Activated T-cell treated with anti-CD3 and anti-CD28 coated beads for 4 hours (primary cell): ENCODE data around the gene RPS21.

Source experiments
- DNase-seq: peaks from one replicate; pipeline ENCODE4 v3.0.0-alpha.2; 2020

Gene RPS21

DNA sequence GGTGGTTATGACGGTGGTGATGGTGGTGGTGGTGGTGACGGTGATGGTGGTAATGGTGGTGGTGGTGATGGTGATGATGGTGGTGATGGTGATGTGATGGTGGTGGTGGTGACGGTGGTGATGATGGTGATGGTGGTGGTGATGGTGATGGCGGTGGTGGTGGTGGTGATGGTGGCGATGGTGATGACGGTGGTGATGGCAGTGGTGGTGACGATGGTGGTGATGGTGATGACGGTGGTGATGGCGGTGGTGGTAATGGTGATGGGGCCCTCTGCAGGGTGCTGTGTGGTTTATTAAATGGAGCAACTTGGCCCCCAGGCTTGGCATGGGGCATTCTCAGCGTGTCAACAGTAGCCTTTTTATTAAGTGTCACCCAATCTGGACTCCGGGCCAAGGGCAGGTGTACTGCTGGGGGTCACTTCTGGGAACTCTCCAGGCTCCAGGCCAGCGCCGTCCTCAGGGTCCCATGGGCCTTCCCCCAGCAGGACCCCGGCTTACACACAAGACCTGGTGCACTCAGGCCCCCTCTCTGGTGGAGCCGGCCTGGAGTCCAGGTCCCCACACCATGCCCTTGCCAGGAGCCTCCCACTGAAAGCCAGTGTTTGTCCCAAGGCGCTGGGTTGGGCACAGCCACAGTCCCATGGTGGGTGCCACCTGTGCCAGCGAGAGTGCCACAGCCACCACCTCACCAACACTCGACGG lies 11.4 kb downstream of the RPS21 start:
- no peak for DNase-seq

DNA sequence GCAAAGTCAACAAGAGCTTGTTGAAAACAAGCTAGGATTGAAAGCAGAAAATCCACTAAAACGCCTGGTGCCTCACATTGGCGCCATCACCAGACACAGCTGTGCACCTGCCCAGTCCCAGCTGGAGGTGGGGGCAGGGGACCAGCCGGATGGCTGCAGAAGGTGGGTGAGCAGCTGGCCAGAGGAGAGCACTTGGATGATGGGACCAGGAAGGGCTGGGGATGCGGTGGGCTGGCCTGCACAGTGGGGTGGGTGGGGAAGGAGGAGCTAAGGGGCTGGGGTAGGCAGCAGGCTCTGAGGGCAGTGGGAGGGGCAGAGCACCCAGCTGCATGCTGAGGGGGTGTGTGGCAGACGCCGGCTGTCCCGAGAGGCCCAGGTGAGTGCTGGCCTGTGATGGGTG lies 13.1 kb downstream of the RPS21 start:
- DNase-seq, result no peak

DNA sequence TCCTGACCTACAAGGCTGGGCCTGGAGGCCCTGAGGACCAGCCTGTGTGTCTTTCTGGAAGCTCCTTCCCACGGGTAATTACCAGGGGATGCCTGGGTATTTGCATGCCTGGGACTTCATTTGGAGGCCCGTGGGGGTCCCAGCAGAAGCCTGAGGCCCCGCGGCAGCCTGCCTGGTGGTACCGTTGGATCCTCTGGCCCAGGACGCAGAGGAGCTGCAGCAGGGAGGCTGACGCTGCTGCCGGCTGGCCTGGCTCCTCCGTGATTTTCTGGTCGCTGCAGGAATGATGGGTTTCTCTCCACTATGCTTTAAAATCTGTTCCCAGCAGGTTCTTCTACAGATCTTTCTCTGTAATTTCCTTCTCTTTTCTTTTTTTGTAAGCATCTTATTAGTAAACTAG lies 13.6 kb downstream of the RPS21 start:
- DNase-seq, result no peak

DNA sequence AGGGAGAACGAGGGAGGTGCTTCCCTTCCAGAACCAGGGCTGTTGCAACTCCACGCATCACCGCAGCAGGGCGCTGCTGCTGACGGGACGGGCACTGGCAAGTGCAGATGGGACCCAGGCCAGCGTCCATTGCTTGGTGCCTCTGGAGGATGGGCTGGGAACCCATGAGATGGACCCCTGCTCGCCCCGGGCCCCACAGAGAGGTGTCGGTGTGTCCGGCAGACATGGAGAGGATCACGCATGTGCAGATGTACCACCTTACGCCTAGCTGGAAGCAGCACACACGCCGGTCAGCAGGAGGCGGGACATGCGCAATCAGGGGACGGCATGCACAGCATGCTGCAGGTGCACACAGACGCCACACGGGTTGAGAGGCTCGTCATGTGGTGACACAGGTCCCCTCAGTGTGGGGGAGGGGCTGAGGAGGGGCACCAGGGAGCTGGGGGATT lies 14.5 kb downstream of the RPS21 start:
- no peak for DNase-seq

DNA sequence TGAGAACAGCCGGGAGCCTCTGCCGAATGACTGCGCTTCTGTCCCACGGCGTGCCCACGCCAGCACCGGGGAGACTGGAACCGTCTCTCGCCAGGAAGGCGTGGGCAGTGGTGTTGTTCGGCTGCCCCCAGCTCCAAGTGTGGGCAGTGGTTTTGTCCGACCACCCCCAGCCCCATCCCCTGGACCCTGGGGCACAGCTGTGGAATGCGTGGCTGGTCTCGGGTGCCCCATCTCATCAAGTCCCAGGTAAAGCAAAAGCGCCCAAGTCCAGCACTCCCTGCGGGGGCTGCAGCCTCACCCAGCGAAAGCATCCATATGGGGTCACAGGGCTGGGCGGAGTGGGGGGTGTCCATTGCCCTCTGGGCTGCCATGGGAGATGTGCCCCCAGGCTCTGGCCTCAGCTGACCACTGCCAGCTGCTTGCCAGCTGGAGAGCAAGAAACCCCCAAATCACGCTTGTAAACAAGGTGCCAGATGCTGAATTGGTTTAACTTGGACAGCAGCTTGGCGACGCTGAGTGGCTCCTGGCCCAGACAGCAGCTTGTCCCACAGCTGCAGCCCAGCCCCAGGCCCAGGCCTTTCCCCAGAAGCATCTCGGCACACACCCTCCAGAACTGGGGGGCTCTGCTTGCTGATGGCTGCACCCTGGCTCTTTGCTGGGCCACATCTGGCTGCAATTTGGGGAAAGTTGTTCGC lies 15.7 kb downstream of the RPS21 start:
- DNase-seq, result no peak

DNA sequence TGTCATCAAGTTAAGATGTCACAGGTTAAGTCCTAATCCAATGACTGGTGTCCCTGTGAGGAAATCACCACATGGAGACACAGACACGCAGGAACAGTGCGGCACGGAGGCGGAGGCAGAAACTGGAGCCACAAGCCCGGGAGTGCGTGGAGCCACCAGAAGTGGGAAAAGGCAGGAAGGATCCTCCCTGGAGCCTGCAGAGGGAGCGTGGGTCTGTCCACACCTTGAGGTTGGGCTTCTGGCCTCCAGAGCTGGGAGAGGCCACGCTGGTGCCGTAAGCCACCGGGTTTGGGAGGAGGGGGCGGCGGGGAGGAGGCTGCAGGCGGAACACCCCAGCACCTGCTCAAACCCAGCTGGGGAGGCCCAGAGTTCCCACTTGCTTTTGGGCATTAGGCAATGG lies 16.4 kb downstream of the RPS21 start:
- no peak for DNase-seq

DNA sequence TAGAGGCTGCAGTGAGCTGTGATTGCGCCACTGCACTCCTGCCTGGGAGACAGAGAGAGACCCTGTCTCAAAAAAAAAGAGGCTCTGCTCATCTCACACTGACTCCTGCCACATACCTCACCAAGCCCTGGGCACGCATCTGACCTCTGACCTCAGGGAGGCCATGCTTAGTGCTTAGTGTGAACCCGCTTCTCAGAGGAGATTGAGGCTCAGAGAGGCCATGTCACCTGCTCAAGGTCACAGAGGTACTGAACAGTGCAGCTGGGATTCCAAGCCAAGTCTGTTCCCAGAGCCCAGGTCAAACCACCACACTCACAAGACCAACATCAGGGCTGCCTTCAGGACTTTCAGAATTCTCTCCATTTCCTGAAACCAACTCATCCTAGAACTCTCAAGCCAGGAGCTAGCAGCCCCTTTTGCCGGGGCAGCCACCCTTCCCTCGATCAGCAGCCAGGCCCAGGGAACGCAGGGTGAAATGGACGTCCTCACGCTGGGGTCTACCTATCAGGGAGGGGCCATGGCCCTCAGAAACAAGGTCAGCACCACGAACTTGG lies 17.3 kb downstream of the RPS21 start:
- DNase-seq, result no peak

DNA sequence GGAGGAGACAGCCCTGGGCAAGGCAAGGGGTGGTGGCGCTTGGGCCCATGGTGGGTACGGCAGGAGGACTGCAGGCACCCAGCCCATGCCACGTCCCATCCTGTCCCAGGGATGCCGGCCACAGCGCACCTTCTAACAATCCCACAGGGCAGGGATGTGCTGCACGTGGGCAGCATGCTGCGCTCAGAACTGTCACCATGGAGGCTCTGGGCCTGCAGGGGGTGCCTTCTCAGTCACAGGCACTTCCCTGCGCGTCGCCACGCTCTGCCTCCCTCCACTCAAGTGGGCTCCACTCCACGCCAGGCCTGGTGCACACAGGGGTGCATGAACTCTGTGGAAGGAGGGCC lies 17.8 kb downstream of the RPS21 start:
- DNase-seq, result no peak

DNA sequence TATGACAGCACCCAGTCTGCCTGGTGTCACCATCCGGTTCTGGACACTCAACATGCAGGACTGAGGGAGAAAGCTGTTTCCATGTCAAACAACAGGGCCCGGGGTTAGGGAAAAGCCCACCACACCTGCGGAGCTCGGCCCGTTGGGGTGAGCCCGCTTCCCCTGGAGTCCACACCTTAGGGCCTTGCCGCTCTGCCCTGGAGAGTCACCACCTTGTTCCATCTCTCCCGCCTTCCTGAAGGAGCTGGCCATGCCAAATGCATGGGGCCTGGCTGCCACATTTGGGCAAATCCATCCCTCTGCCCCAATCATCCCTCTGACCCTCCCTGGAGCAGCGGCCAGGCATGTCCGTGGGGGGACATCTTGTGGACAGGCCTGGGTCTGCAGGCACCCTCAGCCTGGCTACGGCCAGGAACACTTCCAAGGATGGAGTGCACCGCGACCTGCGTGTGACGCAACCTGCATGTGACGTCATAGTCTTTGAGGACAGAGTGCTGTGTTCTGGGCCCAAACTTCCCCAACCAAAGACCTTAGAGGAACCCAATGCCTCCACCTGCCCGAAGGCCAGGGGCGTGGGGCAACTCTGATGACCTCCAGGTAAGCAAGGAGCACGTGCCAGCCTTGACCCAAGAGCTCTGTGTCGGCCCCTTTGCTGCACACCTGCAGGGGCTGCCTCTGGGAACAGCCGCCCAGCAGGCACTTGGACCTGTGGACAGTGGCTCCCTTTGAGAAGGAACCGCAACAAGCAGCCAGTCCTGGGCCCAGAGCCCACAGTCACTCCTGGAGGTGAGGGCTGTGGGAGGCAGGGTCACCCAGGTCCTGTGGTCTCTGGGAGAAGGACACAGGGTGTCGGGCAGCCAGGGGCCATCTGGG lies 18.4 kb downstream of the RPS21 start:
- no peak for DNase-seq

DNA sequence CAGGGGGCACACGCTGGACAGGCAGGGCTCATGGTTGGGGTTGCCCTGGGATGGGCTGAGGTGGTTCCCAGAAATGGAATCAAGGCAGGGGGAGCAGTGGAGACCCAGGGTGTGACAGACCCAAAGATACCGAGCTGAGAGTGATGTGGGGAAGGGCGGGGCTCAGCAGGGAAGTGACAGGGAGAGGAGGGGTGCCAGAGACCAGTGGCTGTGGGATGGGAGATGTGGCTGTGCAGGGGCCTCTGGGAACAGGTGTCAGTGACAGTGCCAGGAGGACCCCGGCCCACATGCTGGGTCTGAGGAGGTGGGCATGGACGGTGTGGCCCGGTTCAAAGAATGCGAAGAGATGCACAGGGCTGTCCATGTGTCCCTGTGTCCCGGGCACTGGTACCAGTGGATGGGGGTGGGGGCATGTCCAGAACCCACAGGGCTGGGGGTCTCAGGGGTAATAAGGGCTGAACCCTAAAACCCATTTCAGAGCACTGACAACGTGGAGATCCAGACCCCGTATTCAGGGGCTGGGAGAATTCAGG lies 19.1 kb downstream of the RPS21 start:
- no peak for DNase-seq

DNA sequence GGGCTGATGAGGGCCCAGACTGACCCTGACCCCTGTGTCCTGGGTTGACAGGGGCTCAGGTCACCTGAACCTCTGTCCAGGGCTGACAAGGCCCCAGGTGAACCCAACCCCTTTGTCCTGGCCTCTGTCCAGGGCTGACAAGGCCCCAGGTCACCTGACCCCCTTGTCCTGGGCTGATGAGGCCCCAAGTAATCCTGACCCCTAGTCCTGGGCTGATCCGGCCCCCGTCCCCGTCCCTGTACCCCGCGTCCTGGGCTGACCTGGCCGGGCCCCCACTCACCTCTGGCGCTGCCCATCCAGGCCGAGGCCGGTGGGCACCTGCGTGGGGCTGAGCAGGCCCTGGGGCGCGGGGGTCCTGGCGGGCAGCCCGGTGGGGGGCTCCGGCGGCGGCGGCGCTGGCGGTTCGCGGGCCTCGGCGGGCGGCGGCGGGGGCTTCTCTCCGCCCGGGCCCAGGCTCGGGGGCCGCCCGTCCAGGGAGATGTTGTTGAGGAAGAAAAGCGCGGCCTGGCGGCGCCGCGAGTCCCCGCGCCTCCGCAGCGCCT lies 19.8 kb downstream of the RPS21 start:
- no peak for DNase-seq

DNA sequence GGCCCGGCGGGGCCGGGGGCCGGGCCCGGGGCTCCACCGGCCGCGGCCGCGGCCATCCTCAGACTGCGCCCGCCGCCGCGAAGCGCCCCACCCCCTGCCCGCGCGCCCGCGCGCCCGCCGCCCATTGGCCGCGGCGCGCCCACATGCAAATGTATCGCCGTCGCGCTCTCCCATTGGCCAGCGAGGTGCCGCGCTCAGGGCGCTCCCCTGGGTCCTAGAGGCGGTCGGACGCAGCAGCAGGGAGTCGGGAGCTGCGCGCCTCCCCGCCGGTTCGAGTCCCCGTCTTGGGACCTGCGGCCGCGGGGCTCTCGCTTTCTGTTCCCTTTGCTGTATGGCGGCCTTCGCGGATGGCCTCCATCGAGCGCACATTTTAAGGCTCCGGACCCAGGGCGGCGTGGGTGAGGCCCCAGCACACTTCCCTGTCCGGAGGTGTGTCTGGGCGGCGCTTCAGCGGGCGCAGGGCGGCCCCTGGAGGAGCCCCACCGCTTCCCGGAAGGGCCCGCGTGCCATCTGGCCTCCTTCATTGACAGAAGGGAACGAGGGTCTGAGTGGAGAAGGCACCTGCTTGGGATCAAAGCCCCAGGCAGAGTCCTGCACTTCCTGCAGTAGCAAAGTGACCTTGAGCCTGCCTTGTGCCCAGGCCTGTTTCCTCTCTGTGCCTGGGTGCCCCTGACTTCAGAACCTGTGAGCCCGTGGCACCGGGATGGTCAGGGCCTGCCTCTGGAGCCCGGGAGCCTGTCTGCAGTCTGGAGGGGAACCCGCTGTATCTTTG lies 20.5 kb downstream of the RPS21 start, which contains the start of gene CABLES2:
CABLES2 (minus strand) TSS at position 65 of the 772 bp plus-strand sequence; CDS start at position 56, 9 bp downstream.
- DNase-seq, result peak; percentile 82

DNA sequence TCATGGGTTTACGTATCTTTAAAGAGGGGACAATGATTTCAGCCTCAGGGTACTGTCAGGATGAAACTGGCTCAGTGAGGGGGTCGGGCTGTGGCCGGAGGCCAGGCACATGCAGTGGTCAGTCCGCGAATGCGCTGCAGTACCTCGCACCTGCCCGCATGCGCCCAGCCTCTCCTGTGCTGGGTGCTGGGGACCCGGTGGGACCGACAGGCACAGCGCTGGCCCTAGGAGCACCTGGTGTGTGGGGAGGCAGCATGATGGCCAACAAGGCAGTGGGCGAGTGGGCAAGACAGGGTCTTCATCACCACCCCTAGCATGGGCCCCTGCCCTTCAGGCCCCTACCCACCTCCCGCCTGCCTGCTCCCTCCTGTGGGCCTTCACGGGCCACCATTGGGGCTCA lies 21.2 kb downstream of the RPS21 start:
- no peak for DNase-seq

DNA sequence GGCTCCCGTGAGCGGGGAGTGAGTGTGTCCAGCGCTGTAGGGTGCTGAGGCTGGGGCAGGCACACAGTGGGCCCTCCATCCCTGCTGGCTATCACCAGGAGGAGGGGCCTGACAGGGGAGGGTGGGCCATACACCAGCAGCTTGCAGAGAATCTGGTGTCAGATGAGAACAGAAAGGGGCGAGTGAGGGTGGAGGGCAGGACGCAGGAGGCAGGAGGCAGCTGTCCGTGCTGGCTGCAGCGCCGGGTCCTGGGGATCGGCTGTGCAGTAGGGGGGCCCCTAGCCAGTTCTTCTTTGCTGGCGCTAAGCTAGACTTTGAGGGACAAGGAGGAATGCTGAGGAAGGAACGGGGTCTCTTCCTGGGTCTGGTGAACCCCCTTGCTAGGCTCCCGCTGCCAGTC lies 21.7 kb downstream of the RPS21 start:
- DNase-seq, result no peak

DNA sequence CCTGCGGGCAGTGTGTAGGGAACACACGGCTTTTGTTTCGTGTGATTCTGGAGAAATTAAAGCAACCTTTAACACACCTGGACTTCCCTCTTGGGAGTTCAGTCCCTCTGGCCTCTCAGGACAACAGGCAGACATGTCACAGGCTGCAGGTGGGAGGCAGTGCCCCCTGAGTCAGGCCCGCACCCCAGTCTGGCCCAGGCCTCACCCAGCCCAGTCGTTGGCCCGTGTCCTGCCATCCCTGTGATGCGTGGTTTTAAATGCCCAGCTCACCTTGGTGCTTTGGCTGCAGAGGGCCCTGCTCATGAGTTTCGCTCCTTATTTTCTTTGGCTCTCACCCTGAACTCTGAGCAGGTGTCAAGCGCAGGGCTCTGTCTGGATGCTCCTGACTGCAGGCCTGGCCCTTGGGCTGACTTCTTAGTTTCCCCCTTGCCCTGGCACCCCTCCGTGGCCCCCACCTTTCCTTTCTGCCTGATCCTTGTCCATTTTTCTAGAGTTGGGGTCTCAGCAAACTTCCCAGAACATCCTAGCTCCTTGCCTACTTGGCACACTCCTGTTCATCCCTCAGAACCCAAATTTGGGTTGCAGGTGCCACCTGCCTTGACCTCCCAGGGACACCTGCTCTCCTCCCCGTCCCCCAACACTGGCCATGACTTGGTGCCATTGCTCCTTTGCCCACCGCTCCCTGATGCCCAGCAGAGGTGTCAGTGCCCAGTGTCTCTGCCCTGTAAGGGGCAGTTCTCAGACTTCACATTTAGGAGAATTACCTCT lies 22.4 kb downstream of the RPS21 start:
- no peak for DNase-seq

DNA sequence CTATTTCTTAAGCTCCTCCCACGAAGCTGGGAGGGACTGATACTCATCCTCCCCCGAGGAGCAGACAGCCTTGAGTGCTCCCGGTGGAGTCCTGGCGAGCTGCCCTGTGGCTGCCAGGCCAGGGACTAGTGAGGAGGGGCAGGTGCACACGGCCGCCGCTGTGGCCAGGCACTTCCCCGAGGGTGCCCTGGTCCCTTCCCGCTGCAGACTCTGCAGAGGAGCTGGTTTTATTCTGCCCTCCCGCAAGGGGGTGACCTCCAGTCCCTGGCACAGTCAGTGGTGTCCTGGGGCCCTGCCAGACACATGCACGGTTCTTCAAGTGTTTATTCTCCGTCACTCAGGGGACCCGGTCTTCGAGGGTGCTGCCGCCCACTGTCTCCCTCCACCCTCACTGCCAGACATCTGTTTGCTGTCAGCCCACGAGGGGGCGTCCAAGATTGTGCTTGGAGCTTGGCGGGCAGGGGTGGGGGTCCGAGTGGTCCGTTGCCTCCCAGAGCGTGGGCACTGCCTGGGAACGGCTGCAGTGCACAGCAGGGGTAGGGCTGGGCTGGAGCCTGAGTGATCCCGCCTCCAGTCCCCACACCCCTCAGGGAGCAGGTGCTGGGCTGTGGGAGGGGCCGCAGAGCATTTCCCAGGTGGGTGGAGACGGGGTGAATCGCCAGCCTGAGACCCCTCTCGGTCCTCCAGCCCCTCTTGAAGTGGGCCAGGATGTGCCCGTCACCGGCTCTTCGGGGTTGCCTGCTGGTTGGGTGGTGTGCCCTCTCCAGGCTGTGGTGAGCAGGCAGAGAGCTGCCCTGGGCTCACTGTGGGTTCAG lies 23.2 kb downstream of the RPS21 start:
- DNase-seq, result peak; percentile 19

DNA sequence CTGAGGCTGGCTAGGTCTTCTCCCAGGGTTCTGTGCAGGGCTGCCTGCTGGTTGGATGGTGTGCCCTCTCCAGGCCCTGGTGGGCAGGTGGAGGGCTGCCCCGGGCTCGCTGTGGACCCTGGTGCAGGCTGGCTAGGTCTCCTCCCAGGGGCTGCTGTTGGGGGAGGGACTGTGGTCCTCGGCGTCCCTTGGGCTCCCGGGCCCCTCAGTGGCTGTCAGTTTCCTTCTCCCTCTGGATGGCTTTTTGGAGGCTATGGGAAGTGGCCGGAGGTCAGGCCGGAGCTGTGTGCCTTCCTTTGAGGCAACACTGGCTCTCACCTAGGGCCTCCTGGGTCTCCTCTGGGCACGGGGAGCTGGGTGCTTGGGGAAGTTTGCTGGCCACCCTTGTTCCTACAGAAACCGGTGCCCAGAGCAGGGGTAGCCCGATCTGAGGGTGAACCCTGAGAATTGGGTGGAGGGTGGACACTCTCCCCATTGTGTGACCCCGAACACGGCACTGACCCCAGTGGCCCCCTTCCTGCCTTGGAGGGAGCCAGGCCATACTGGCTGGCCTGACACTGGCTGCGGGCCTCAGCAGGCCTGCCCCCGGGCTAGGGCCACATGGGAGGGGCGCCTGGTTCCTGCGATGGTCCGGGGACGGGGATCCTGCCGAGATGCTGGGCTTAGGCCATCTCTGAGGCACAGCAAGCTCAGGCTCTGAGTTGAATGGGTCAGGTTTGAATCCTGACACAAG lies 24.0 kb downstream of the RPS21 start:
- DNase-seq, result no peak

DNA sequence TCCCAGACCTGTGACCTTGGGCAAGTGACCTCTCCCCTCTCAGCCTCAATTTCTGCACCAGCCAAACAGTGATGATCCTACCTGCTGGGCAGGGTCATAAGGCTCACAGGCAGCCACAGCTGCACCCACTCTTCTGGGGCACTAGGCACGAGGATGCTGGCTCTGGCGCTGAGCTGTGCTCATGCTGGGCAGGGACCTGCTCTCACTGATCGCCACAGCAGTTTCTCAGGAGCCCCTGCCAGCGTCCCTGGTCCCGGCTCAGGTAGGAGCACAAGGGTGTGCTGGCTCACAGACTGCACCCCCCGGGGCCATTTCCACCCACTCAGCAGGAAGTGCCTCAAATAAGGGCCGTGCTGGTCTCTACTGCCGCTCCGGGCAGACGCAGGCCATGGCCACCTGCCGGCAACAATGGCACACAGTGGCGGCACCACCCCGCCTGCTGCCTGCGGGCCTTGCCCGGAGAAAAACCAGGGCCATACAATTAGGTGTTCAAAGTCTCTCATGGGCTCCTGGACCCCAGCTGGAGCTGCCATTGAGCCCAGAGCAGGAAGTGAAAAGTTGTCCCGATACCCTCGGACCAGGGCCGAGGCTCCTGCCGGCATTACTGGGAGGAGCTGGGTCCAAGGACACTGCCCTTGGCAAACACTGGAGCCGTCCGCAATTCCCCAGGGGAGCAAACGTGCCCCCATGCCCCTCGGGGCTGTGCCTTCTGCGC lies 24.7 kb downstream of the RPS21 start:
- DNase-seq, result no peak
